Activated CD8-positive, alpha-beta memory T cell treated with anti-CD3 and anti-CD28 coated beads, Interleukin-2, amount 50 U/mL, for 1 hour (primary cell): ENCODE measurements around the gene VPS35L.

Source experiments
- DNase-seq: peaks from one replicate; pipeline ENCODE4 v3.0.0-alpha.2; 2020; ENCODE audit errors: extremely low read depth

VPS35L gene

GRCh38 chr16:19694989-19695388 is 139.5 kb downstream of the VPS35L start:
- no peak for DNase-seq

GRCh38 chr16:19696328-19696727 is 140.8 kb downstream of the VPS35L start:
- DNase-seq = no peak

GRCh38 chr16:19696961-19697360 is 141.5 kb downstream of the VPS35L start:
- DNase-seq = no peak

DNA sequence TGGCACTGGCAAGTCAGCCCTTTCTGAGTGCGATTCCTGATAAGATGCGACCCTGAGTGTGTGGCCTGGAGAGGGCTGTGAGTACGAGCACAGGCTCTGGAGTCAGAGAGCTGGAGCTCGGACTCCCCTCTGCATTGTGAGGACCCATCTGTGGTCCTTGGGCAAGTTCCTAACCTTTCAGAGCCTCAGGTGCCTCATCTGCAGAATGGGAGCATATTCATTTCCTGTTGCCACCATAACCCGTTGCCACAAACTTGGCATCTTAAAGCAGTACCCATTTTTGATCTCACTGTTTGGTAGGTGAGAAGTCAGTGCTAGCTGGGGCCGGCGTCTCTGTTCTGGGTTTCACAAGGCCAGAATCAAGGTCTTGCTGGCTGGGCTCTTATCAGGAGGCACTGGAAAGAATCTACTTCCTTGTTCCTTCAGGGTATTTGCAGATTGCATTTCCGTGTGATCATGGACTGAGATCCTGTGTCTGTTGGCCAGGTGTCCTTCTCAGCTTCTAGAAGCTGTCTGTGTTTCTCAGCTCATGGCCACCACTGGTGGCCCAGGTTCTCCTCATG is 142.3 kb downstream of the VPS35L start:
- no peak for DNase-seq

GRCh38 chr16:19698480-19699465 is 143.3 kb downstream of the VPS35L start:
- no peak for DNase-seq

DNA sequence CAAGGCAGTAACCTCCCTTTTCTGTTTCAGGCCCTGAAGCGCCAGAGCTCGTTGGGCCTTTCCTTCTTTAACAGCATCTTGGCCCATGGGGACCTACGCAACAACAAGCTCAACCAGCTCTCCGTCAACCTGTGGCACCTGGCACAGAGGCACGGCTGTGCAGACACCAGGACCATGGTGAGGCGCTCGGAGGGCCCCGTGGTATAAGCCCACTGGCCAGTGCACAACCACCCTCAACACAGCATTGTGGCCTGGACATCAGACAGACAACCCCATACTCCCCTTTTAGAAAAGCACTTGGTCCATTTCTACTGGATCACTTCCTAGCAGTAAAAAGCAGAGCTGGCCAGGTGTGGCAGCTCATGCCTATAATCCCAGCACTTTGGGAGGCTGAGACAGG is 144.0 kb downstream of the VPS35L start:
- DNase-seq = no peak

- no peak for DNase-seq
Measured at GRCh38 chr16:19700319-19700781, 144.8 kb downstream of the VPS35L start.

GRCh38 chr16:19701091-19701490 is 145.6 kb downstream of the VPS35L start:
- no peak for DNase-seq

DNA sequence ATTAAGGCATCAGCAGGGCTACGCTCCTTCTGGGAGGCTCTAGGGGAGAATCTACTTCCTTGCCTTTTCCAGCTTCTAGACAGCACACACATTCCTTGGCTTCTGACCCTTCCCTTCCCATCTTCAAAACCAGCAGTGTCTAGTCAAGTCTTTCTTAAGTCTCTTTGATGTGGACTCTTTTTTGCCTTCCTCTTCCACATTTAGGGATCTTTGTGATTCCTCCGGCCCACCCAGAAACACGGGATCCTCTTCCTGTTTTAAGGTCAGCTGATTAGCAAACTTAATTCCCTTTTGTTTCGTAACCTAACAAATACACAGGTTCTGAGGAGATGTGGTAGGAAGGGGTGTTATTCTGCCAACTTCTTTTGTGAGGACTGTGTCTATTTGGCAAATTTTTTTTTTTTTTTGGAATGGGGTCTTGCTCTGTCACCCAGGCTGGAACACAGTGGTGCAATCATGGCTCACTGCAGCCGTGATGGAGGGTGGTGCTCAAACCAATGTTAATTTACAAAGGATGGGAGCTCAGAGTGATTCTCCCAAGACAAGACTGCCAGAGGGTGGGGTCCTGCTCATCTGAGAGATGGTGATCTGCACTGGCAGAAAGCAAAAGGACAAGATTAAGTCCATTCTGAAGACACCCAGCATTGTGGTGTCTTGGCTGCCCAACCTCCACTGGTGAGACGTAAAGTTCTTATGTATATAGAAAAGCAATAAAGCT is 147.8 kb downstream of the VPS35L start:
- DNase-seq = no peak

GRCh38 chr16:19704321-19705145 is 149.0 kb downstream of the VPS35L start:
- no peak for DNase-seq

GRCh38 chr16:19705146-19705501 is 149.6 kb downstream of the VPS35L start:
- no peak for DNase-seq

- no peak for DNase-seq
Measured at GRCh38 chr16:19705843-19706242, 150.3 kb downstream of the VPS35L start.

GRCh38 chr16:19706846-19707245 is 151.3 kb downstream of the VPS35L start:
- no peak for DNase-seq

- DNase-seq = no peak
Measured at GRCh38 chr16:19707569-19708295, 152.2 kb downstream of the VPS35L start.

DNA sequence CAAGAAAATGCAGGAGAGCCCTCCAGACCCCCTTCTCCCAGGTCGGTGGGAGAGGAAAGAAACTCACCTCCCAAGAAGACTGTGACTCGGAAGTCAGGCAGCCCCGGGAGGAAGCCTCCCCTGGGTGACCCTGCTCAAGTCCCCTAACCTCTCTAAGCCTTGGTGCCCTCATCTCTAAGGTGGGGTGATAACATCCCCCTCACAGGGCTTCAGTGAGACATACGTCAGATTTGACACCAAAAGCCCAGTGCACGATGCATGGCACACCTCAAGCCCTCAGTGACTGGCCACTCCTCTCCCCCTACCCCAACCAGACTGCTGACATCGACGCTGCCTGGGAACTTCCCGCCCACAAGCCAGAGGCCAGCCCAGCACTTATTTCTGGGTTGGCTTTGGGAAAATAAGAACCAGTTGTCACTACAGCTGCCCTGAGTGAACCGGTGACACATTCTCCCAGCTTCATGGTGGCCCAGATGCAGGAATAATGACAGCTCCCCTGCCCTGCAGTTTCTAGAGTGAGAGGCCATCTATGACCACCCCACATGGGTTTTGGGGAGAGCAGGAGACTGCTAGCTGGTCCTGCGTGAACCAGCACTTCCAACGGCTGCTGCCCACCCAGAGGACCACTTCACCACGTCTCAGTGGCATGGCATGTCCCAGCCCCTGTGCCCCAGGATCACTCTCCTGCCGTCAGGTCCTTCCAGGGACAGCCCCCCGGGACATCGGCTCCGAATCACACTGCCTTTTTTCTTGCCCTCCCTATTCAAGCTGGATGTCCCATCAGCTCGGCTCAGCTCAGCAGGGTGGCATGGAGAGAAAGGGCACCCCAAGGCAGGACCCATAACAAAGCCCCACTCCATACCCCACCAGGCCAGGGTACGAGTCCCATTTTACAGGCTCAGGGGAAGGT is 153.0 kb downstream of the VPS35L start:
- no peak for DNase-seq

- DNase-seq = no peak
Measured at GRCh38 chr16:19709381-19710136, 154.1 kb downstream of the VPS35L start.

- DNase-seq = no peak
Measured at GRCh38 chr16:19710191-19710908, 154.8 kb downstream of the VPS35L start.

GRCh38 chr16:19710991-19711545 is 155.6 kb downstream of the VPS35L start:
- no peak for DNase-seq
